K562 (cell line): ENCODE measurements around the gene ITGA3. TPM values are rescaled to one million over a fixed set of nuclear protein-coding genes. Genes with fewer than 3 reads are reported as not detected.

Experiments used
- ATAC-seq: fragments of 200-7000 bp; cut with Tn5 transposase; 3 replicates; pipeline ENCODE4 v1.9.1; 2020; ENCODE audit warnings: moderate library complexity
- BruUV-seq: library from RNA; stranded (reverse); fragments of 400-500 nt; replicated peaks from 2 replicates; lab custom pipeline; 2021; lab: Mats Ljungman, UMichigan
- CTCF ChIA-PET: fragments of 300-600 bp; formaldehyde crosslinking; extraction: SDS; loops from one replicate; lab custom pipeline; 2021; ENCODE audit warnings: low intra/inter-chr PET ratio; lab: Yijun Ruan, JAX
- POLR2A ChIA-PET: fragments of 300-600, 350-650 bp; sonication (Branson Sonifier 250); formaldehyde crosslinking; extraction: SDS; loops from one replicate; lab custom pipeline; 2021; ENCODE audit warnings: antibody characterized with exemption, inconsistent platforms; lab: Yijun Ruan, JAX
- DNase-seq, 4 experiments: peaks; one replicate each; pipeline versions ENCODE4 v3.0.0 to v3.0.0-alpha.2; 2011 to 2018; ENCODE audit warnings: low spot score in 3 of 4, mixed read lengths in 3 of 4; ENCODE audit errors: extremely low read depth in 1 of 4
- FAIRE-seq: peaks from 2 replicates; lab custom pipeline; 2011; peaks lifted over from hg19 to GRCh38; lab: Jason Lieb, UNC
- H2AFZ ChIP-seq: 2 replicates; pipeline ENCODE4 v1.6.0; 2011; ENCODE audit warnings: low read depth, low read length, control low read depth, inconsistent platforms
- H3K27ac ChIP-seq: fragments of 200-600 bp; 3 replicates; pipeline ENCODE4 v1.8.0; 2011; ENCODE audit warnings: low read depth, mild to moderate bottlenecking, control low read depth, inconsistent platforms, low read length, moderate library complexity, mixed read lengths; ENCODE audit errors: extremely low read depth
- H3K27me3 ChIP-seq, 2 experiments: fragments of 300-600 bp in 1 of 2; 2 replicates in 1 of 2; 3 replicates in 1 of 2; pipeline versions ENCODE4 v1.6.0 to v1.8.0; 2011; ENCODE audit warnings: inconsistent platforms in 2 of 2, low read length in 2 of 2, mild to moderate bottlenecking in 1 of 2, mixed read lengths in 1 of 2, moderate library complexity in 1 of 2; ENCODE audit not compliant: control insufficient read depth in 2 of 2, insufficient read depth in 2 of 2
- H3K36me3 ChIP-seq: fragments of 300-600 bp; 3 replicates; pipeline ENCODE4 v1.8.0; 2011; ENCODE audit warnings: mild to moderate bottlenecking, low read length, inconsistent platforms; ENCODE audit not compliant: control insufficient read depth, insufficient read depth
- H3K4me1 ChIP-seq, 2 experiments: fragments of 200-600 bp in 1 of 2; replicated peaks in 1 of 2; 2 replicates in 1 of 2; 3 replicates in 1 of 2; pipeline versions ENCODE4 v1.5.1 to v1.8.0; 2011; ENCODE audit warnings: inconsistent platforms in 2 of 2, low read length in 2 of 2, mild to moderate bottlenecking in 1 of 2, mixed read lengths in 1 of 2, moderate library complexity in 1 of 2; ENCODE audit not compliant: control insufficient read depth in 2 of 2, insufficient read depth in 2 of 2
- H3K4me2 ChIP-seq: 2 replicates; pipeline ENCODE4 v1.6.1; 2011; ENCODE audit warnings: low read length, control low read depth, inconsistent platforms, mixed read lengths; ENCODE audit not compliant: insufficient read depth
- H3K4me3 ChIP-seq: fragments of 200-600 bp; sonication (generic), shearing (Covaris generic); 2 replicates; pipeline ENCODE4 v1.5.1; 2016; ENCODE audit warnings: control low read depth, inconsistent platforms
- H3K79me2 ChIP-seq: fragments of 200-600 bp; 3 replicates; pipeline ENCODE4 v1.8.0; 2011; ENCODE audit warnings: low read length, inconsistent platforms; ENCODE audit not compliant: control insufficient read depth, insufficient read depth
- H3K9ac ChIP-seq, 2 experiments: 2 replicates each; pipeline versions ENCODE4 v1.6.0 to v1.6.1; 2011; ENCODE audit warnings: low read depth in 2 of 2, low read length in 2 of 2, control low read depth in 1 of 2, inconsistent platforms in 1 of 2, mild to moderate bottlenecking in 1 of 2, mixed read lengths in 1 of 2; ENCODE audit not compliant: insufficient read depth in 1 of 2
- H3K9me1 ChIP-seq: one replicate; pipeline ENCODE4 v1.6.0; 2011; ENCODE audit warnings: inconsistent platforms, mild to moderate bottlenecking, low read length, moderate library complexity; ENCODE audit not compliant: control insufficient read depth, insufficient read depth
- H3K9me3 ChIP-seq: replicated peaks from 2 replicates; pipeline ENCODE4 v1.5.1; 2011; ENCODE audit warnings: low read depth, low read length, inconsistent platforms; ENCODE audit not compliant: control insufficient read depth, insufficient read depth
- H4K20me1 ChIP-seq: replicated peaks from 2 replicates; pipeline ENCODE4 v1.6.1; 2011; ENCODE audit warnings: low read length, inconsistent platforms, mixed read lengths; ENCODE audit not compliant: control insufficient read depth, insufficient read depth
- ATF4 ChIP-seq: fragments of 450-650 bp; formaldehyde crosslinking; IDR thresholded peaks from 2 replicates; pipeline ENCODE4 v1.4.0; 2022; ENCODE audit warnings: mild to moderate bottlenecking, moderate library complexity
- CEBPG ChIP-seq, 3 experiments: fragments of 200-800 bp in 1 of 3; sonication (Bioruptor generic) in 1 of 3; sonication (generic) in 1 of 3; formaldehyde crosslinking in 1 of 3; IDR thresholded peaks in 2 of 3; conservative IDR thresholded peaks in 1 of 3; 2 replicates each; pipeline versions ENCODE4 v1.6.1 to v1.8.0; 2016 to 2022; ENCODE audit warnings: missing compliant biosample characterization in 2 of 3, missing genetic modification characterization in 2 of 3, mild to moderate bottlenecking in 1 of 3, missing genetic modification reagents in 1 of 3
- CHD1 ChIP-seq: fragments of 200-600 bp; sonication (generic); IDR thresholded peaks from one replicate; pipeline ENCODE4 v1.6.1; 2012; ENCODE audit warnings: mild to moderate bottlenecking, moderate library complexity, low read length, inconsistent platforms
- FIP1L1 ChIP-seq: fragments of 200-400 bp; formaldehyde crosslinking; IDR thresholded peaks from 2 replicates; pipeline ENCODE4 v1.6.1; 2018; ENCODE audit warnings: mild to moderate bottlenecking, low read depth, low read length; ENCODE audit not compliant: poor library complexity, severe bottlenecking
- FOXJ3 ChIP-seq: sonication (generic); formaldehyde crosslinking; IDR thresholded peaks from 2 replicates; pipeline ENCODE4 v1.4.0; 2020; ENCODE audit warnings: mild to moderate bottlenecking, missing genetic modification reagents
- IRF1 ChIP-seq: sonication (generic); formaldehyde crosslinking; IDR thresholded peaks from 2 replicates; pipeline ENCODE4 v1.8.0; 2022; ENCODE audit warnings: missing genetic modification reagents, mild to moderate bottlenecking, borderline replicate concordance
- PBX2 ChIP-seq, 2 experiments: IDR thresholded peaks in 1 of 2; conservative IDR thresholded peaks in 1 of 2; 2 replicates each; pipeline ENCODE4 v1.6.1; 2016; ENCODE audit warnings: low read depth in 2 of 2, mild to moderate bottlenecking in 1 of 2, missing compliant biosample characterization in 1 of 2, missing genetic modification characterization in 1 of 2, moderate library complexity in 1 of 2
- RBBP5 ChIP-seq: fragments of 200-600 bp; sonication (generic); IDR thresholded peaks from 2 replicates; pipeline ENCODE4 v1.6.1; 2012; ENCODE audit warnings: borderline replicate concordance, mild to moderate bottlenecking, low read length, control low read depth, inconsistent platforms; ENCODE audit not compliant: insufficient read depth, poor library complexity, severe bottlenecking
- RCOR1 ChIP-seq, 2 experiments: IDR thresholded peaks; 2 replicates each; pipeline ENCODE4 v1.6.1; 2012; ENCODE audit warnings: low read depth in 2 of 2, low read length in 2 of 2, borderline replicate concordance in 1 of 2, improper control_type of control experiment in 1 of 2
- THAP7 ChIP-seq: fragments of 250-450 bp; sonication (Bioruptor Pico); IDR thresholded peaks from 2 replicates; pipeline ENCODE4 v1.5.0; 2021
- VEZF1 ChIP-seq: fragments of 200-800 bp; sonication (Bioruptor generic); IDR thresholded peaks from 2 replicates; pipeline ENCODE4 v1.6.1; 2017; ENCODE audit warnings: missing genetic modification characterization, missing compliant biosample characterization
- XRCC3 ChIP-seq: fragments of 450-650 bp; IDR thresholded peaks from 2 replicates; pipeline ENCODE4 v1.6.1; 2017; ENCODE audit warnings: mild to moderate bottlenecking, moderate library complexity
- ZNF175 ChIP-seq: fragments of 200-800 bp; sonication (Bioruptor generic); IDR thresholded peaks from 2 replicates; pipeline ENCODE4 v1.6.1; 2016; ENCODE audit warnings: low read depth, mild to moderate bottlenecking, missing genetic modification characterization, missing compliant biosample characterization
- ZNF316 ChIP-seq: fragments of 450-650 bp; IDR thresholded peaks from 2 replicates; pipeline ENCODE4 v1.6.1; 2016
- WGBS: fragments of 100-300 bp; shearing (Covaris generic); methylation state at CpG from one replicate; pipeline ENCODE4 v1.1.6; 2016; ENCODE audit warnings: low coverage, mixed read lengths; ENCODE audit not compliant: insufficient coverage; ENCODE audit errors: missing lambda C conversion rate; 5-methylcytosine and 5-hydroxymethylcytosine counted together
- in situ Hi-C: fragments of 300-500 bp; cut with MboI; formaldehyde crosslinking; loops from 4 replicates; pipeline ENCODE4 v1.15.0; 2018; ENCODE audit warnings: inconsistent platforms, mixed read lengths
- intact Hi-C: fragments of 100-400 bp; cut with micrococcal nuclease; formaldehyde crosslinking; loops from 2 replicates; pipeline ENCODE4 v1.14.2; 2022
- polyA plus RNA-seq, 8 experiments: library from polyadenylated mRNA; depleted of rRNA in 4 of 8; stranded (reverse) in 5 of 8; unstranded in 3 of 8; fragments of >200 nt; fragmentation: Nextera tagmentation in 2 of 8; fragmentation: Illumina TruSeq in 1 of 8; extraction: Ambion mirVana in 2 of 8; extraction: Trizol in 1 of 8; gene quantifications; 2 replicates each; pipeline versions ENCODE4 v1.2.1 to v1.2.3, GENCODE V29; 2011 to 2014; ENCODE audit warnings: inconsistent platforms in 1 of 8, missing spikeins in 1 of 8
- total RNA-seq, 7 experiments: library from RNA; depleted of rRNA in 6 of 7; stranded (reverse); fragments of >200 nt in 6 of 7; fragmentation: Illumina TruSeq in 2 of 7; extraction: Trizol in 2 of 7; gene quantifications; 2 replicates each; pipeline versions ENCODE4 v1.2.1 to v1.2.3, GENCODE V29; 2011 to 2021; ENCODE audit warnings: low replicate concordance in 1 of 7

Gene ITGA3
- total and polyA plus RNA-seq, 9 of the 15 experiments (the other 6 are each of a cell fraction or from before 2014, with no cell fraction given): 0.03 to 0.75 (median 0.14) TPM; not detected in 2

GRCh38 chr17:50028736-50029120 lies 27.2 kb upstream of the ITGA3 start:
- Histone ChIP-seq H4K20me1 (0 out of 2 replicates have a peak, but pooled peaks cover 4% of the 10 kb centered on the region), H3K4me3 (no peak overlapping the region), H3K79me2 (no peaks in the 10 kb centered on the region), H3K9me1 (no peaks in the 10 kb centered on the region), H3K27me3 (peaks cover 0 to 5% of the 10 kb centered on the region in 2 experiments; a peak in 2 of 5 replicates), H3K4me2 (no peak overlapping the region), H3K9me3 (peaks cover 9% of the 10 kb centered on the region), H3K4me1 (peaks cover 0 to 4% of the 10 kb centered on the region in 2 experiments; a peak in 2 of 5 replicates), H3K27ac (no peak overlapping the region), H3K36me3 (no peaks in the 10 kb centered on the region), H2AFZ (no peak overlapping the region), H3K9ac (no peak overlapping the region; a peak in 1 of 4 replicates)
- ChIA-PET POLR2A (interaction anchor here (0.5 to 0.7 kb wide), 2 partner anchors 59 to 196 kb away, joined by 3 read pairs; no protein-coding TSS in a partner anchor), CTCF (interaction anchor here (3.4 kb wide), 1 partner anchor 59 kb away, joined by 35 read pairs; no protein-coding TSS in a partner anchor)
- no peak for FAIRE-seq
- WGBS: 1% methylated on average over 6 of the region's 6 CpGs
- BruUV-seq: no TSS peak
- DNase-seq: no peak
- intact Hi-C loops: no loop called here
- ATAC-seq: no peak
- in situ Hi-C loops: no loop called here
- TF ChIP-seq CHD1 (no peak), RBBP5 (no peak), THAP7 (CRISPR knock-in tag) (no peak), IRF1 (no peak), VEZF1 (no peak), XRCC3 (no peak), PBX2 (CRISPR knock-in tag; IDR thresholded peaks at IDR 0.05; ENCODE audit: low read depth) (no peak), PBX2 (tag; conservative IDR thresholded peaks at IDR 0.05; ENCODE audit: low read depth) (no peak), ATF4 (CRISPR knock-in tag) (no peak), ZNF316 (no peak), FOXJ3 (CRISPR knock-in tag) (no peak), FIP1L1 (no peak), ZNF175 (CRISPR knock-in tag) (no peak), CEBPG (CRISPR knock-in tag; IDR thresholded peaks at IDR 0.05) (no peak), CEBPG (tag; conservative IDR thresholded peaks at IDR 0.05 in 1 of 2, IDR thresholded peaks at IDR 0.05 in 1 of 2) (no peak), RCOR1 (IDR thresholded peaks at IDR 0.05; ENCODE audit: borderline replicate concordance in 1 of 2, low read depth in 2 of 2, low read length in 2 of 2) (no peak)
